ENCODE data around the gene CFDP1. TPM values are rescaled to one million over a fixed set of nuclear protein-coding genes. Genes with fewer than 3 reads are reported as not detected.

Gene CFDP1
- total and polyA plus RNA-seq, 2 donors (not counting 1 experiment from before 2014, with no cell fraction given) = 6.3 to 42.8 TPM

DNA sequence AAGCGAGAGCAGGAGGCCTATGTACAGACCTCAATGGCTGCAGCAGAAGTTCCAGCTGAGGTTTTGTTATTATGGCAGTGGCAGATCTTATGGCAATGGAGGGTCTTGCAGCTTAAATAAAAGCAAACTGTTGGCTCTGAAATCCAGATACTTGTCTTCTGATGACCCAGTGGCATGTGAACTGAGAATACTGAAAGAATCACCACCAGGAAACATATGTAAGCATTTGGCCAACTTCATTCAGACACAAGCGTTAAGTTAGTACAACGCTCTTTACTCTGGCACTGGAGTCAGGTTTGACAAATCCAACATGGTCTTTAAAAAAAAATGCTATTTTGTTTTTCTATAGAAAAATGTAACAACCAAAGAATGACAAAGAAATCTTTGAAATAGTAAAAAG, 70.5 kb downstream of the CFDP1 start:
- Histone ChIP-seq H3K4me3 (ENCODE audit: control extremely low read depth in 1 of 5, extremely low read depth in 1 of 5, insufficient read depth in 1 of 5, low read depth in 2 of 5, low read length in 4 of 5) (no peak overlapping the region), H2AFZ (ENCODE audit: insufficient read depth, low read depth, low read length, poor library complexity, severe bottlenecking) (no peak overlapping the region), H4K20me1 (ENCODE audit: control insufficient read depth, insufficient read depth, low read length, poor library complexity, severe bottlenecking) (peaks cover 10% of the 10 kb centered on the region), H3K4me1 (ENCODE audit: control insufficient read depth in 2 of 2, insufficient read depth in 2 of 2, low read length in 2 of 2) (no peaks in the 10 kb centered on the region), H3K4me2 (replicated peaks; ENCODE audit: low read depth, low read length, poor library complexity, severe bottlenecking) (no peak overlapping the region), H3K79me2 (ENCODE audit: control insufficient read depth, insufficient read depth, low read length) (no peaks in the 10 kb centered on the region), H3K36me3 (replicated peaks in 1 of 2; ENCODE audit: control extremely low read depth in 1 of 2, control insufficient read depth in 1 of 2, extremely low read depth in 1 of 2, insufficient read depth in 2 of 2, low read length in 1 of 2) (no peaks in the 10 kb centered on the region), H3K27ac (ENCODE audit: low read length in 2 of 2) (no peak overlapping the region), H3K9me3 (ENCODE audit: control extremely low read depth in 1 of 3, control insufficient read depth in 2 of 3, insufficient read depth in 1 of 3, low read length in 2 of 3) (peaks cover 0 to under 1% (median 0%) of the 10 kb centered on the region in 3 donors), H3K27me3 (replicated peaks in 1 of 4; ENCODE audit: control extremely low read depth in 1 of 4, control insufficient read depth in 3 of 4, insufficient read depth in 4 of 4, low read length in 3 of 4) (peaks cover 0 to 20% (median 11%) of the 10 kb centered on the region in 4 experiments), H3K9ac (ENCODE audit: low read length) (no peak overlapping the region)
- no CpG with 5 or more reads among the region's 3 CpGs for WGBS (ENCODE audit: insufficient coverage)
- CTCF ChIA-PET = interaction anchor here (0.6 to 1.8 kb wide), 4 partner anchors 17 to 163 kb away, joined by 3 to 4 read pairs (median 3); no protein-coding TSS in a partner anchor
- ATAC-seq (ENCODE audit: low read depth) (no peak), DNase-seq (no peak)
- TF ChIP-seq, protein P1, sequence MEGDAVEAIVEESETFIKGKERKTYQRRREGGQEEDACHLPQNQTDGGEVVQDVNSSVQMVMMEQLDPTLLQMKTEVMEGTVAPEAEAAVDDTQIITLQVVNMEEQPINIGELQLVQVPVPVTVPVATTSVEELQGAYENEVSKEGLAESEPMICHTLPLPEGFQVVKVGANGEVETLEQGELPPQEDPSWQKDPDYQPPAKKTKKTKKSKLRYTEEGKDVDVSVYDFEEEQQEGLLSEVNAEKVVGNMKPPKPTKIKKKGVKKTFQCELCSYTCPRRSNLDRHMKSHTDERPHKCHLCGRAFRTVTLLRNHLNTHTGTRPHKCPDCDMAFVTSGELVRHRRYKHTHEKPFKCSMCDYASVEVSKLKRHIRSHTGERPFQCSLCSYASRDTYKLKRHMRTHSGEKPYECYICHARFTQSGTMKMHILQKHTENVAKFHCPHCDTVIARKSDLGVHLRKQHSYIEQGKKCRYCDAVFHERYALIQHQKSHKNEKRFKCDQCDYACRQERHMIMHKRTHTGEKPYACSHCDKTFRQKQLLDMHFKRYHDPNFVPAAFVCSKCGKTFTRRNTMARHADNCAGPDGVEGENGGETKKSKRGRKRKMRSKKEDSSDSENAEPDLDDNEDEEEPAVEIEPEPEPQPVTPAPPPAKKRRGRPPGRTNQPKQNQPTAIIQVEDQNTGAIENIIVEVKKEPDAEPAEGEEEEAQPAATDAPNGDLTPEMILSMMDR (IDR thresholded peaks at IDR 0.05) = no peak
- TF ChIP-seq EZH2 (IDR thresholded peaks at IDR 0.05; ENCODE audit: borderline replicate concordance, insufficient read depth, low read depth, low read length, poor library complexity, severe bottlenecking) = no peak
- intact Hi-C loops (cut with micrococcal nuclease) = no loop called here
- H3K27ac Mint-ChIP-seq = no peak overlapping the region
- H3K4me3 Mint-ChIP-seq = no peak overlapping the region
- H3K9me3 Mint-ChIP-seq (ENCODE audit: insufficient read depth) = no peaks in the 10 kb centered on the region
- no peaks in the 10 kb centered on the region for H3K4me1 Mint-ChIP-seq
- H3K27me3 Mint-ChIP-seq = peaks cover 11% of the 10 kb centered on the region
- POLR2A ChIA-PET = interaction anchor here (0.7 kb wide), 1 partner anchor 335 kb away, joined by 7 read pairs; no protein-coding TSS in a partner anchor

DNA sequence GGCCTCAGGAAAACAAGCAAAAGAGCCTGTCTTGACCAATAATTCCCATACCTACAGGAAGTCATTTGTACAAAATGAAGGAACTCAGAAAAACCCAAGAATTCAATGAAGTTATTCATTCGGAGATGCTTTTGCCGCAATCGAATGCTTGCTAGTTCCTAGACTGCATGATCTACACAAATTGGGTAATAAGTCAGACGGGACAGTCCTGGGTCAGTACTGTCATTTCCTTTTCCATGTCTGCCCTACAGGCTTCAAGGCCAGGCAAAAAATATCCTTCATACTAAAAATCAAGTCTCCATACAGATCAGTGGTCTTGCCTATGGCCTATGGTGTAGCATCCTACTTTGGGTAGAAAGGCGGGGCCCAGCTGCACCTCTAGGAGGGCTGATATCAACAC, 71.4 kb downstream of the CFDP1 start:
- no peak for ATAC-seq (ENCODE audit: low read depth)
- intact Hi-C loops (cut with micrococcal nuclease) = no loop called here
- no peak overlapping the region for H3K9ac ChIP-seq (ENCODE audit: low read length)
- H4K20me1 ChIP-seq (ENCODE audit: control insufficient read depth, insufficient read depth, low read length, poor library complexity, severe bottlenecking) = peaks cover 7% of the 10 kb centered on the region
- no peak overlapping the region for H3K27ac Mint-ChIP-seq
- no peaks in the 10 kb centered on the region for H3K79me2 ChIP-seq (ENCODE audit: control insufficient read depth, insufficient read depth, low read length)
- no peak overlapping the region for H3K27ac ChIP-seq (ENCODE audit: low read length in 2 of 2)
- DNase-seq = no peak
- ChIA-PET POLR2A (no interaction called here), CTCF (interaction anchor here (0.6 to 1.8 kb wide), 2 partner anchors 26 to 163 kb away, joined by 3 to 4 read pairs; no protein-coding TSS in a partner anchor)
- H3K4me3 Mint-ChIP-seq = no peak overlapping the region
- H3K4me3 ChIP-seq (ENCODE audit: control extremely low read depth in 1 of 5, extremely low read depth in 1 of 5, insufficient read depth in 1 of 5, low read depth in 2 of 5, low read length in 4 of 5) = no peak overlapping the region
- no peaks in the 10 kb centered on the region for H3K36me3 ChIP-seq (replicated peaks in 1 of 2; ENCODE audit: control extremely low read depth in 1 of 2, control insufficient read depth in 1 of 2, extremely low read depth in 1 of 2, insufficient read depth in 2 of 2, low read length in 1 of 2)
- H3K27me3 Mint-ChIP-seq = peaks cover 11% of the 10 kb centered on the region
- no peak overlapping the region for H2AFZ ChIP-seq (ENCODE audit: insufficient read depth, low read depth, low read length, poor library complexity, severe bottlenecking)
- H3K4me1 Mint-ChIP-seq = no peaks in the 10 kb centered on the region
- 100% methylated on average over 4 of the region's 5 CpGs for WGBS (ENCODE audit: insufficient coverage)
- TF ChIP-seq EZH2 (IDR thresholded peaks at IDR 0.05; ENCODE audit: borderline replicate concordance, insufficient read depth, low read depth, low read length, poor library complexity, severe bottlenecking) = no peak
- TF ChIP-seq, protein P1 (IDR thresholded peaks at IDR 0.05) = no peak
- H3K27me3 ChIP-seq (replicated peaks in 1 of 4; ENCODE audit: control extremely low read depth in 1 of 4, control insufficient read depth in 3 of 4, insufficient read depth in 4 of 4, low read length in 3 of 4) = peaks cover 0 to 20% (median 11%) of the 10 kb centered on the region in 4 experiments
- no peaks in the 10 kb centered on the region for H3K9me3 ChIP-seq (ENCODE audit: control extremely low read depth in 1 of 3, control insufficient read depth in 2 of 3, insufficient read depth in 1 of 3, low read length in 2 of 3)
- H3K4me2 ChIP-seq (replicated peaks; ENCODE audit: low read depth, low read length, poor library complexity, severe bottlenecking) = no peak overlapping the region
- no peaks in the 10 kb centered on the region for H3K4me1 ChIP-seq (ENCODE audit: control insufficient read depth in 2 of 2, insufficient read depth in 2 of 2, low read length in 2 of 2)
- no peaks in the 10 kb centered on the region for H3K9me3 Mint-ChIP-seq (ENCODE audit: insufficient read depth)

Data from B cell (primary cell).